NB4 (cell line): ENCODE results near the gene KIAA1217.

Experiments used
- MYC ChIP-seq: IDR thresholded peaks from 2 replicates; pipeline ENCODE4 v1.6.1; 2011; ENCODE audit warnings: low read depth, low read length
- POLR2A ChIP-seq: IDR thresholded peaks from 2 replicates; pipeline ENCODE4 v1.6.1; 2011; ENCODE audit warnings: mild to moderate bottlenecking; ENCODE audit not compliant: insufficient read length; ENCODE audit errors: extremely low read depth
- TF ChIP-seq, protein P1 (sequence below): IDR thresholded peaks from one replicate; pipeline ENCODE4 v1.5.1; 2012; ENCODE audit warnings: low read depth, low read length

DNA sequence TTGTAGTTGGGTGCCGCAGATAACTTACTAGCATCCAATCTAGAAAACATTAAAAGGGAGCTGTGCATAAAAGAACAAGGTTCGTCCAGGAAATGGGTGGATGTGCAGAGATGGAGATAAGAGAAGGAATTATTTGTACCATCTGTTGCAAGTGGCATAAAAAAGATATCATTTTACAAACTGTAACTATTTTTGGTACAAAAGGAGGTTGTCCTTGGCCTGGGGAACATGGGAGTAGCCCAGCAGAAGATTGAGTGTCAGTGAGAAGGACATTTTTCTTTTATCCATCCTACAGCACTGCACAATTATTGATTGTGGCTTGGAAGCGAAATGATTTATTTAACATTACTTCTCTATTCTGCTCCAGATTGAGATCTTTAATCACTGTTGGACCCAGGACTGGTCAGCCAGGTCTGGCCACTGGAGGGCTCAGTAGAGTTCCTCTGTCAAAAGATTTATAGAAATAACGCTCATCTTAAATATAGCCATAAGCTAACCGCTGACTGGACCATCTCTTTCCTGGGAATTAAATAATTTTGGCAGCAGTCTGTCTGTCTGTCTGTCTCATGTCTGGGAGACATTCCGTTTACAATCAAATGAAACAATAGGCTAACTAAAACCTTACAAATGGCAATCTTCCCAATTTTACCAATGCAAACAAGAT is 254.1 kb downstream of the KIAA1217 start:
- TF ChIP-seq, protein P1, sequence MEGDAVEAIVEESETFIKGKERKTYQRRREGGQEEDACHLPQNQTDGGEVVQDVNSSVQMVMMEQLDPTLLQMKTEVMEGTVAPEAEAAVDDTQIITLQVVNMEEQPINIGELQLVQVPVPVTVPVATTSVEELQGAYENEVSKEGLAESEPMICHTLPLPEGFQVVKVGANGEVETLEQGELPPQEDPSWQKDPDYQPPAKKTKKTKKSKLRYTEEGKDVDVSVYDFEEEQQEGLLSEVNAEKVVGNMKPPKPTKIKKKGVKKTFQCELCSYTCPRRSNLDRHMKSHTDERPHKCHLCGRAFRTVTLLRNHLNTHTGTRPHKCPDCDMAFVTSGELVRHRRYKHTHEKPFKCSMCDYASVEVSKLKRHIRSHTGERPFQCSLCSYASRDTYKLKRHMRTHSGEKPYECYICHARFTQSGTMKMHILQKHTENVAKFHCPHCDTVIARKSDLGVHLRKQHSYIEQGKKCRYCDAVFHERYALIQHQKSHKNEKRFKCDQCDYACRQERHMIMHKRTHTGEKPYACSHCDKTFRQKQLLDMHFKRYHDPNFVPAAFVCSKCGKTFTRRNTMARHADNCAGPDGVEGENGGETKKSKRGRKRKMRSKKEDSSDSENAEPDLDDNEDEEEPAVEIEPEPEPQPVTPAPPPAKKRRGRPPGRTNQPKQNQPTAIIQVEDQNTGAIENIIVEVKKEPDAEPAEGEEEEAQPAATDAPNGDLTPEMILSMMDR: peak; percentile 7
- TF ChIP-seq MYC: no peak
- no peak for TF ChIP-seq POLR2A
